ENCODE measurements around the gene DENND2C. TPM values are rescaled to one million over a fixed set of nuclear protein-coding genes. Genes with fewer than 3 reads are reported as not detected.

The DENND2C gene
- total and polyA plus RNA-seq, 12 donors = 1.3 to 5.2 (median 3.3) TPM

DNA sequence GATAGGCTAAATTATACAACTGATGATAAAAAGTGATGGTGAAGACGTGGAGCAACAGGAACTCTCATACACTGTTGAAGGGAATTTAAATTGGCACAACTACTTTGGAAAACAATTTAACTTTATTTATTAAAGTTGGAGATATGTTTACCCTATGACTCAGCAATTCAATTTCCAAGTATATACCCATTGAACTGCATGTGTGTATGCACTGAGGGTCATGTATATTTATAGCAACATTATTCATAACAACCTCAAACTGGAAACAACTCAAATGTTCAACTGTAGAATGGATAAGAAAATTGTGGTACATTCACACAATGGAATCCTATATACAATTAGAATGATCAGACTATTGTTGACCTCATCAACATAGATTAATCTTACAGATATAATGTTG, 71.9 kb downstream of the DENND2C start:
- intact Hi-C loops (cut with DNase I) = no loop called here
- no peak for DNase-seq
- ATAC-seq = no peak
- Histone ChIP-seq H3K27ac (no peak overlapping the region), H3K4me1 (no peaks in the 10 kb centered on the region), H3K4me3 (no peak overlapping the region), H3K27me3 (no peaks in the 10 kb centered on the region), H3K36me3 (peaks cover 0 to 100% (median 8%) of the 10 kb centered on the region in 9 donors), H3K9me3 (no peaks in the 10 kb centered on the region)
- WGBS, 2 donors = 82 to 86% methylated on average over 1 of the region's 1 CpG
- TF ChIP-seq, protein P1, sequence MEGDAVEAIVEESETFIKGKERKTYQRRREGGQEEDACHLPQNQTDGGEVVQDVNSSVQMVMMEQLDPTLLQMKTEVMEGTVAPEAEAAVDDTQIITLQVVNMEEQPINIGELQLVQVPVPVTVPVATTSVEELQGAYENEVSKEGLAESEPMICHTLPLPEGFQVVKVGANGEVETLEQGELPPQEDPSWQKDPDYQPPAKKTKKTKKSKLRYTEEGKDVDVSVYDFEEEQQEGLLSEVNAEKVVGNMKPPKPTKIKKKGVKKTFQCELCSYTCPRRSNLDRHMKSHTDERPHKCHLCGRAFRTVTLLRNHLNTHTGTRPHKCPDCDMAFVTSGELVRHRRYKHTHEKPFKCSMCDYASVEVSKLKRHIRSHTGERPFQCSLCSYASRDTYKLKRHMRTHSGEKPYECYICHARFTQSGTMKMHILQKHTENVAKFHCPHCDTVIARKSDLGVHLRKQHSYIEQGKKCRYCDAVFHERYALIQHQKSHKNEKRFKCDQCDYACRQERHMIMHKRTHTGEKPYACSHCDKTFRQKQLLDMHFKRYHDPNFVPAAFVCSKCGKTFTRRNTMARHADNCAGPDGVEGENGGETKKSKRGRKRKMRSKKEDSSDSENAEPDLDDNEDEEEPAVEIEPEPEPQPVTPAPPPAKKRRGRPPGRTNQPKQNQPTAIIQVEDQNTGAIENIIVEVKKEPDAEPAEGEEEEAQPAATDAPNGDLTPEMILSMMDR (IDR thresholded peaks at IDR 0.05) = no peak

DNA sequence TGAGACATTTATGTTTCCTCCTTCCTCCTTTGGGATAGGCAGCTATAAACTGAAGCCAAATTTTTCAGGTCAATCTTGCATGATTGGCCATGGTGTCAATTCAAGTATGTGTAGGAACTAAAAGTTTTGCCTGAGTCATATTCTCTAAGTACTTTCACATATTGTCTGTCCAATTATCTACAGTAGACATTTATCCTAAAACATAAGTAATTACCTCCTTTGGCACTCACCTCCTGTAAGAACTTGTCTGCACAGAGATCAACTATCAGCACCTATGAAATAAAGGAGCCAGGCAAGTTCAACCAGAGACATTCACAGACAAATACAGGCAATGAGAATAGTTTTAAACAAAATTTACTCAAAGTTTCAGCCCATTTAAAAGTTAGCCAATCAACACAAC, 74.2 kb downstream of the DENND2C start:
- TF ChIP-seq, protein P1 (IDR thresholded peaks at IDR 0.05) = no peak
- DNase-seq (no peak), ATAC-seq (no peak)
- Histone ChIP-seq H3K27ac (no peak overlapping the region), H3K9me3 (no peaks in the 10 kb centered on the region), H3K27me3 (no peaks in the 10 kb centered on the region), H3K36me3 (peaks cover 0 to 96% (median 13%) of the 10 kb centered on the region in 9 donors), H3K4me1 (no peaks in the 10 kb centered on the region), H3K4me3 (no peak overlapping the region)
- intact Hi-C loops (cut with DNase I) = no loop called here

DNA sequence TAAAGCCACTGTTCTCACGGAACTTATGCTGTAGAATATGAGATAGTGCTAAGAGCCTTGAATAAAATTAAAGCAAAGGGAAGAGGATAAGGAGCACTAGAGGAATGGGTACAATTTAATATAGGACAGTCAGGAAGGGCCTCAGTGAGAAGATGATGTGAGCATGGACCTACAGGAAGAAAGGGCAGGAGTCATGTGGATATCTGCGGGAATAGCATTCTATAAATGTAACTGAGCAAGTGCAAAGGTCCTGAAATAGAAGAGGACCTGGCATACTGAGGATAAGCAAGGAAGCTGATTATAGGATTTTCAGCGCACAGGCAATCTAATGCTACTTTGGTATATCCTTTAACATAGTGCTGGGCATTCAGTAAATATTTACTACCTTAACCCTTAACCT, 75.8 kb downstream of the DENND2C start:
- Histone ChIP-seq H3K4me3 (no peak overlapping the region), H3K36me3 (peaks cover 0 to 82% (median 8%) of the 10 kb centered on the region in 9 donors), H3K4me1 (peaks cover 0 to 1% (median 0%) of the 10 kb centered on the region in 9 donors), H3K27me3 (no peaks in the 10 kb centered on the region), H3K9me3 (no peaks in the 10 kb centered on the region), H3K27ac (peak overlapping the region in 2 of 10 donors; percentile 3 to 10)
- TF ChIP-seq, protein P1 (IDR thresholded peaks at IDR 0.05) = no peak
- intact Hi-C loops (cut with DNase I) = no loop called here
- ATAC-seq (peak in 3 of 8 donors; percentile 51 to 84 (median 67)), DNase-seq (no peak)
- WGBS, 2 donors = 66 to 75% methylated on average over 3 of the region's 3 CpGs

DNA sequence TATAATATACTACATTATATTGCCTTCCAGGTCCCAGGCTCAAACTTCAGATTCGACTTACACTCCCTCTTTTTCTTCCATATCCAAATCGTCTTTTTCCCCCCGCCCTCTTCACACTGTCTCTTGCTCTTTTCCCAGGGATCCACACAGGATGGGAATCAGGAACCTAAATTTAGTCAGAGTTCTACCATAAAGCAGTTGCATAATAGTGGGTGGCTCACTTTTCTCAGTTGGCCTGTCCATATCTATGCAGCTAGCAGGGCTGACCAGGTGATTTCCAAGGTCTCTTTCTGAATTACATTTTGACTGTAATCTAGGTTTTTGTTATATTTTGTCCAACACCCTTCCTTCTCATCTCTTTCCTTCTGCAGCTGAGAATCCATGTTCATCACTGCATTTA, 80.7 kb downstream of the DENND2C start:
- intact Hi-C loops (cut with DNase I) = loop anchor here in 2 of 10 donors (10.0 kb wide), 3 partner anchors 74 to 126 kb away; partner anchors contain the start of genes DENND2C (in 1 of the 2), NRAS (in 1 of the 2) and TRIM33 (in 1 of the 2)
- H3K9me3 ChIP-seq = no peaks in the 10 kb centered on the region
- 77 to 84% methylated on average over 3 of the region's 3 CpGs for WGBS, 2 donors
- H3K27me3 ChIP-seq = no peaks in the 10 kb centered on the region
- ATAC-seq = peak in 3 of 8 donors; percentile 38 to 45 (median 39)
- no peak for DNase-seq
- peaks cover 0 to 23% (median 6%) of the 10 kb centered on the region in 9 donors for H3K4me1 ChIP-seq
- peaks cover 0 to 61% (median 8%) of the 10 kb centered on the region in 9 donors for H3K36me3 ChIP-seq
- no peak overlapping the region for H3K4me3 ChIP-seq
- TF ChIP-seq, protein P1 (IDR thresholded peaks at IDR 0.05) = no peak
- H3K27ac ChIP-seq = peak overlapping the region in 2 of 10 donors; percentile 67 to 74

All from heart right ventricle (tissue), 16 donors.